Suprapubic skin (tissue), 4 donors: ENCODE measurements around the gene F5. TPM values are rescaled to one million over a fixed set of nuclear protein-coding genes. Genes with fewer than 3 reads are reported as not detected.

Source experiments
- DNase-seq, 2 donors: peaks; one replicate each; pipeline ENCODE4 v3.0.0-alpha.2; 2019; ENCODE audit warnings: low spot score in 2 of 2
- H3K27ac ChIP-seq: fragments of 200-600 bp; sonication (generic); one replicate; pipeline ENCODE4 v1.5.1; 2019
- H3K27me3 ChIP-seq: fragments of 200-600 bp; sonication (generic); one replicate; pipeline ENCODE4 v1.5.1; 2019
- H3K36me3 ChIP-seq: fragments of 200-600 bp; sonication (generic); one replicate; pipeline ENCODE4 v1.5.1; 2019
- H3K4me1 ChIP-seq: fragments of 200-600 bp; sonication (generic); one replicate; pipeline ENCODE4 v1.5.1; 2019
- H3K4me3 ChIP-seq: fragments of 200-600 bp; sonication (generic); one replicate; pipeline ENCODE4 v1.5.1; 2019; ENCODE audit warnings: mild to moderate bottlenecking
- H3K9me3 ChIP-seq: fragments of 200-600 bp; sonication (generic); one replicate; pipeline ENCODE4 v1.5.1; 2019
- CTCF ChIP-seq, 2 donors: fragments of 200-600 bp in 1 of 2; fragments of 450-650 bp in 1 of 2; sonication (generic) in 1 of 2; IDR thresholded peaks; one replicate each; pipeline ENCODE4 v1.5.1; 2016 to 2019; ENCODE audit warnings: antibody characterized with exemption in 2 of 2, mild to moderate bottlenecking in 1 of 2, moderate library complexity in 1 of 2
- EP300 ChIP-seq: sonication (generic); formaldehyde crosslinking; IDR thresholded peaks from one replicate; pipeline ENCODE4 v1.6.1; 2017; ENCODE audit warnings: antibody characterized with exemption
- POLR2A ChIP-seq, 2 donors: fragments of 450-650 bp; IDR thresholded peaks; one replicate each; pipeline ENCODE4 v1.6.1; 2017; ENCODE audit warnings: antibody characterized with exemption in 2 of 2, mild to moderate bottlenecking in 2 of 2, moderate library complexity in 2 of 2
- POLR2AphosphoS5 ChIP-seq, 3 donors: sonication (generic); formaldehyde crosslinking; IDR thresholded peaks; one replicate each; pipeline ENCODE4 v1.6.1; 2017; ENCODE audit warnings: antibody characterized with exemption in 3 of 3
- WGBS: methylation state at CpG from one replicate; pipeline ENCODE4 v1.1.5; 2018; 5-methylcytosine and 5-hydroxymethylcytosine counted together
- total RNA-seq, 4 donors: library from RNA; depleted of rRNA; stranded (reverse); fragments of >200 nt; gene quantifications; one replicate each; pipeline ENCODE4 v1.1.0, GENCODE V29; 2016

Gene F5
- total RNA-seq, 4 donors from 2014 or later, result 3.4 to 8.9 (median 5.4) TPM

- Histone ChIP-seq H3K27ac (no peak overlapping the region), H3K4me3 (no peak overlapping the region), H3K4me1 (no peaks in the 10 kb centered on the region), H3K9me3 (no peaks in the 10 kb centered on the region), H3K36me3 (no peaks in the 10 kb centered on the region), H3K27me3 (peaks cover 4% of the 10 kb centered on the region)
- DNase-seq, result no peak
- TF ChIP-seq POLR2AphosphoS5 (IDR thresholded peaks at IDR 0.05) (no peak), EP300 (no peak), POLR2A (IDR thresholded peaks at IDR 0.05) (no peak), CTCF (IDR thresholded peaks at IDR 0.05) (no peak)
- 71% methylated on average over 2 of the region's 2 CpGs for WGBS
These were observed 38.6 kb upstream of the F5 start for GRCh38 chr1:169624912-169625311.

DNA sequence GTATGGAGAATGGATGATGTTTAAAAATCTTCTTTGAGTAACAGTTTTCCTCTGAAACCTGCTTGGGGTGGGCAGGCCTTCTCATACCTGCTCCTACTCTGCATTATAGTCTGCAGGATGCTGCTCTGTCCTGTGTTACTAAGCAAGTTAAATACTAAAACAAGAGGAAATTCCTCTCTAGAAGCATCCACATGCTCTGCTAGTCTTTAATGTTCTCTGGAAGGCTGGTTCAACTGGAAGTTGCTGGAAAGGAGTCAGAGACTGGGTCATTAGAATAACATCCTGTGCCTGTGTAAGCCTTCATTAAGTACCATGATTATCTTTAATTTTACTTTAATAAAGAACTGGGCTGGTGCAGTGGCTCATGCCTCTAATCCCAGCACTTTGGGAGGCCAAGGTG, 37.8 kb upstream of the F5 start:
- H3K27ac ChIP-seq, result no peak overlapping the region

GRCh38 chr1:169623132-169623926, 37.0 kb upstream of the F5 start:
- H3K4me3 ChIP-seq, result no peak overlapping the region
- DNase-seq, result no peak
- no peak overlapping the region for H3K27ac ChIP-seq
- peaks cover 4% of the 10 kb centered on the region for H3K27me3 ChIP-seq
- no peaks in the 10 kb centered on the region for H3K9me3 ChIP-seq
- TF ChIP-seq CTCF (IDR thresholded peaks at IDR 0.05) (no peak), POLR2A (IDR thresholded peaks at IDR 0.05) (no peak)
- H3K4me1 ChIP-seq, result no peaks in the 10 kb centered on the region
- 80% methylated on average over 6 of the region's 6 CpGs for WGBS
- H3K36me3 ChIP-seq, result no peaks in the 10 kb centered on the region

More for the DNA sequence above, 37.8 kb upstream of the F5 start:
- Histone ChIP-seq H3K27me3 (peaks cover 4% of the 10 kb centered on the region), H3K4me3 (no peak overlapping the region), H3K4me1 (no peaks in the 10 kb centered on the region), H3K36me3 (no peaks in the 10 kb centered on the region), H3K9me3 (no peaks in the 10 kb centered on the region)
- TF ChIP-seq POLR2AphosphoS5 (IDR thresholded peaks at IDR 0.05) (no peak), CTCF (IDR thresholded peaks at IDR 0.05) (no peak), EP300 (no peak), POLR2A (IDR thresholded peaks at IDR 0.05) (no peak)
- DNase-seq, result no peak

DNA sequence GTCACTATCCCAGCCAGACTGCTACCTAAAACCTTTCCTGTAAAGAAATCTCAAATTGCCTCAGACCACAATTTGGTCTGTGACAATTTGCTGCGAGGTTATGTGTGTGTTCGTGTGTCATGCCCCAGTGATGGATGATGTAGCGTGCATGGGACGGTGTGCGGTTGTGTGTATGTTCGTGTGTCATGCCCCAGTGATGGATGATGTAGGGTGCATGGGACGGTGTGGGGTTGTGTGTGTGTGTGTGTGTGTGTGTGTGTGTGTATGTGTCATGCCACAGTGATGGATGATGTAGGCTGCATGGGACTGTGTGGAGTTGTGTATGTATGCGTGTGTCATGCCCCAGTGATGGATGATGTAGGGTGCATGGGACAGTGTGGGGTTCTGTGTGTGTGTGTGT, 34.3 kb upstream of the F5 start:
- no peaks in the 10 kb centered on the region for H3K9me3 ChIP-seq
- WGBS, result 84% methylated on average over 8 of the region's 8 CpGs
- no peak overlapping the region for H3K27ac ChIP-seq
- DNase-seq, result no peak
- peaks cover 9% of the 10 kb centered on the region for H3K27me3 ChIP-seq
- H3K4me1 ChIP-seq, result no peaks in the 10 kb centered on the region
- H3K4me3 ChIP-seq, result no peak overlapping the region
- TF ChIP-seq CTCF (IDR thresholded peaks at IDR 0.05), result no peak
- TF ChIP-seq POLR2AphosphoS5 (IDR thresholded peaks at IDR 0.05), result no peak
- TF ChIP-seq EP300, result no peak
- no peak for TF ChIP-seq POLR2A (IDR thresholded peaks at IDR 0.05)
- H3K36me3 ChIP-seq, result no peaks in the 10 kb centered on the region

DNA sequence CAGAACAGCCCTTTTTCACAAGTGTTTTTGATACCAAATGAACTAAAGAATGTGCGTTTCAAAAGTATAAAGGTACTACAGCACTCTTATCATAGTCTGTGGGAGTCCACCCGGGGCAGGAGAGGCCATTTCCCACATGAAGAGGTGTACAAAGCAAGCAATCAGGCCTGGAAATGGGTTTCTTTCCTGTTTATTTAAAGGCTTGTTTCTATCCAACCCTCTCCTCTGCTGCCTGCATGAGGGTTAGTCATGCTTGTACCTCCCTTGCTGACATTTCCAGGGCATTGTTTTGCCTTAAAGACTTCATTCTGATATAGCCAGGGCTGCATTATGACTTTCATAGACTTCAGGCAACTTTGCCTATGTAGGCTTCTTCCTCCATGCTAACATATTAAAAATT, 32.1 kb upstream of the F5 start:
- no peak overlapping the region for H3K4me3 ChIP-seq
- WGBS, result 93% methylated on average over 2 of the region's 2 CpGs
- DNase-seq, result no peak

GRCh38 chr1:169615803-169616202, 29.5 kb upstream of the F5 start:
- no peak for DNase-seq
- Histone ChIP-seq H3K36me3 (no peaks in the 10 kb centered on the region), H3K27me3 (peaks cover 23% of the 10 kb centered on the region), H3K9me3 (no peaks in the 10 kb centered on the region), H3K4me3 (no peak overlapping the region), H3K4me1 (no peaks in the 10 kb centered on the region), H3K27ac (no peak overlapping the region)
- TF ChIP-seq POLR2A (IDR thresholded peaks at IDR 0.05) (no peak), CTCF (IDR thresholded peaks at IDR 0.05) (no peak), POLR2AphosphoS5 (IDR thresholded peaks at IDR 0.05) (no peak), EP300 (no peak)
- WGBS, result 23% methylated on average over 5 of the region's 5 CpGs

More for the DNA sequence above, 32.1 kb upstream of the F5 start:
- Histone ChIP-seq H3K36me3 (no peaks in the 10 kb centered on the region), H3K4me1 (no peaks in the 10 kb centered on the region), H3K9me3 (no peaks in the 10 kb centered on the region), H3K27me3 (peaks cover 17% of the 10 kb centered on the region), H3K27ac (no peak overlapping the region)
- no peak for TF ChIP-seq EP300
